Adrenal gland (tissue), 5 donors: ENCODE results near the gene TM9SF4.

ENCODE experiments used
- CTCF ChIP-seq, 6 experiments: fragments of 450-650 bp in 4 of 6; fragments of 200-600 bp in 2 of 6; sonication (generic) in 1 of 6; IDR thresholded peaks; 1 replicate in 5 of 6; 2 replicates in 1 of 6; pipeline versions ENCODE4 v1.5.1 to v1.8.0; 2016 to 2021; ENCODE audit warnings: antibody characterized with exemption in 6 of 6, mild to moderate bottlenecking in 2 of 6, moderate library complexity in 1 of 6
- POLR2A ChIP-seq, 2 donors: fragments of 450-650 bp; IDR thresholded peaks; one replicate each; pipeline ENCODE4 v1.6.1; 2017; ENCODE audit warnings: antibody characterized with exemption in 2 of 2, mild to moderate bottlenecking in 2 of 2, moderate library complexity in 1 of 2
- donor health status: DM: no; HTN: no; CAD: no.

- TF ChIP-seq CTCF (IDR thresholded peaks at IDR 0.05) (no peak), POLR2A (IDR thresholded peaks at IDR 0.05) (no peak)
These were observed 37.9 kb upstream of the TM9SF4 start for GRCh38 chr20:32071395-32072167.
